C4-2B (cell line): ENCODE results near the gene CDKAL1.

Experiments
- CTCF ChIP-seq: fragments of 450-650 bp; conservative IDR thresholded peaks from 2 replicates; pipeline ENCODE4 v1.5.1; 2017; ENCODE audit warnings: mild to moderate bottlenecking
- ZFX ChIP-seq: fragments of 450-650 bp; IDR thresholded peaks from 2 replicates; pipeline ENCODE4 v1.6.1; 2017

GRCh38 chr6:21246075-21246474, 711.8 kb downstream of the CDKAL1 start:
- no peak for TF ChIP-seq CTCF
- no peak for TF ChIP-seq ZFX
